Measurements from ENCODE around the gene FANCC. TPM values are rescaled to one million over a fixed set of nuclear protein-coding genes. Genes with fewer than 3 reads are reported as not detected.
"Not testable (repeated sequence)": the region's sequence is repeated elsewhere in the genome, so short reads cannot be mapped to it uniquely, and the experiment has no call there.

Gene FANCC
- total RNA-seq, 2 experiments from 2014 or later: 15.9 to 16.7 TPM

DNA sequence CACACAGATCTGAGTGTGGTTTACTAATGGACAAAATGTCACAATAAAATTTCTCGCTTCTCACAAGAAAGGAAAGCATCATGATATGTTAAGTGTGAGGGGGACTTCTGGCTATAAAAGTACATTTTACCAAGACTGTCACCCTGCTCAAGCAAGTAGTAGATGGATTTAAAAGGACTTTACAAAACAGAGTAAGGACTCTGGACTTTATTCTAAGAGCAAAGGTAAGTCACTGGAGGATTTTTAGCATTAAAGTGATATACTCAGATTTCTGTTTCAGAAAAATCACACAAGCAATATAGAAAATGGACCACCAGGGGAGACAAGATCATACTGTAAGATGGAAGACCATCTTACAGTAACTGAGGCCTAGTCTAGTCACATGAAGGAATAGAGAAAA, 19.7 kb downstream of the FANCC start:
- Mint-ChIP-seq H3K27ac (no peak overlapping the region), H3K27me3 (no peaks in the 10 kb centered on the region), H3K36me3 (ENCODE audit: low read depth) (no peaks in the 10 kb centered on the region), H3K9me3 (ENCODE audit: low read depth) (no peaks in the 10 kb centered on the region), H3K4me1 (peaks cover 19% of the 10 kb centered on the region), H3K4me3 (no peak overlapping the region)
- POLR2A ChIA-PET: no interaction called here
- CTCF ChIA-PET: no interaction called here
- DNase-seq (no peak), ATAC-seq (no peak)
- intact Hi-C loops (cut with DNase I, micrococcal nuclease): no loop called here

DNA sequence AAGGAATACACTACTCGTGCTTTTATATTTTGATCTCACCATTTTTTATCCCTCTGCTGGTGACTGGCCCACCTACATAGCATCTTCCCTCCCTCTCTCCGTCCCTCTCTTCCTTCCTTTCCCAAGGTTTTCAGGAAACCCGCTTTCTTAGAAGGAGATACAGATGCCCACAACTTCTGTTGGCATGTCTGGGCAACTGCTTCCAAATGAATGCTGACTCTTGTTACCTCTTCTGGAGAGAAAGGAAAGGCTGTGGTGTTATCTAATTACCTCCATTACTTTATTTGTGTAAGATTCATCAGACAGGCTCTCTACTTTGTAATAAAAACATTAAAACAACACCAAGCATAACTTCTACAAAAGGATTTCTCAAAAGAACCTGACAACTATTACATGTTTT, 20.2 kb downstream of the FANCC start:
- POLR2A ChIA-PET: no interaction called here
- CTCF ChIA-PET: no interaction called here
- ATAC-seq (no peak), DNase-seq (no peak)
- Mint-ChIP-seq H3K4me3 (no peak overlapping the region), H3K27ac (no peak overlapping the region), H3K9me3 (ENCODE audit: low read depth) (no peaks in the 10 kb centered on the region), H3K4me1 (peaks cover 14% of the 10 kb centered on the region), H3K27me3 (no peaks in the 10 kb centered on the region), H3K36me3 (ENCODE audit: low read depth) (no peaks in the 10 kb centered on the region)
- intact Hi-C loops (cut with DNase I, micrococcal nuclease): no loop called here

DNA sequence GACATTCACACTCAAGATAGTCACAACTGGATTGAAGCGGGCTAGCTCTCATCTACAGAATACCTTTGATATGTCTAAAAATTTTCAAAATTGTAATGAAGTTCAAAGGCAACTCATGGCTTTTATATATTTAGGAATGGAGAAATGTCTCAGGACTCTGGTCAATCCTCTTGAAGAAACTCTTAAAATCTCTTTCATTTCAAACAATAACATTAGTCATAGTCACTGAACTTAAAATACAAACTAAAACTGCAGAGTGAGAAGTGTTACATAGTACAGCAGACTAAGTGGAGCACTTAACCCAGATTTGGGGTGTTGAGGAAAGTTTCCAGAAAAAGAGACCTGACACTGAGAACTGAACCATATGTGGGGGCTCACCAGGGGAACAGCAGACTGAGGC, 20.7 kb downstream of the FANCC start:
- Mint-ChIP-seq H3K9me3 (ENCODE audit: low read depth) (peaks cover 2% of the 10 kb centered on the region), H3K4me1 (peaks cover 11% of the 10 kb centered on the region), H3K27ac (no peak overlapping the region), H3K36me3 (ENCODE audit: low read depth) (peaks cover 3% of the 10 kb centered on the region), H3K27me3 (no peaks in the 10 kb centered on the region), H3K4me3 (no peak overlapping the region)
- ATAC-seq: no peak
- intact Hi-C loops (cut with DNase I, micrococcal nuclease): no loop called here
- POLR2A ChIA-PET: no interaction called here
- CTCF ChIA-PET: no interaction called here
- DNase-seq: no peak

DNA sequence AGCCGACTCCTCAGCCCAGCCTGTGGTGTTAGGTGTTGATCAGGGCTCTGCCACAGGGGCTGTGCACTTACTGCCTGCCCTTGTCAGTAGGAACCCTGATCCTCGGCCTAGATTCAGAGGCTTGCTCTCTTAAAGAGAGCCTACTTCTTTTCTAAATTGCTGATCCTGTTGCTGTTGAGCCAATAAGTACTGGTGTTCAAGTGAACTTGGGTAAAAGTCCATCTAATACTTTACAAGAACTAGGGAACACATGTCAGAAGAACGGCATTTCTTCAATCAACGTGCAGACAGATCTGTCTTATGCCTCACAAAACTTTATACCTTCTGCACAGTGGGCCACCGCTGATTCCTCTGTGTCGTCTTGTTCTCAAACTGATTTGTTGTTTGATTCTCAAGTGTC, 24.2 kb downstream of the FANCC start:
- H3K9me3 Mint-ChIP-seq (ENCODE audit: low read depth); H3K27ac Mint-ChIP-seq; ATAC-seq; H3K36me3 Mint-ChIP-seq (ENCODE audit: low read depth); intact Hi-C loops (cut with DNase I, micrococcal nuclease); CTCF ChIA-PET; H3K27me3 Mint-ChIP-seq; DNase-seq; POLR2A ChIA-PET; H3K4me3 Mint-ChIP-seq: not testable (repeated sequence)
- H3K4me1 Mint-ChIP-seq: peaks cover 10% of the 10 kb centered on the region

DNA sequence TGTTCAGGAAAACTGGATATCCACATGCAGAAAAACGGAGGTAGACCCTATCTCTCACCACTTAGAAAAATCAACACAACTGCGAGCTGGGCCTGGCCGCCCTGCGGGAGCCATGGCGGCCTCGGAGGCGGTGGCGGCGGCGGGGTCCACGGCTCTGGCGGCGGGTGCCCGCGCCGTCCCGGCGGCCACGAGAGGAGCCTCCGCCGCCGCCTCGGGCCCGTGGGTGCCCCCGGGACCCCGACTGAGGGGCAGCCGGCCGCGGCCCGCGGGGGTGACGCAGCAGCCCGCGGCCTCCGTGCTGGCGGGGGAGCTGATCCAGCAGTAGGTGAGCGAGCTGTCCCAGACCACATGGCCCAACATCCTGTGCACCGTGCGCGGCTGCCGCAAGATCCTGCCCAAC, 25.3 kb downstream of the FANCC start:
- no peak overlapping the region for H3K4me3 Mint-ChIP-seq
- peaks cover 3% of the 10 kb centered on the region for H3K36me3 Mint-ChIP-seq (ENCODE audit: low read depth)
- DNase-seq (no peak), ATAC-seq (no peak)
- H3K9me3 Mint-ChIP-seq (ENCODE audit: low read depth): peaks cover 2% of the 10 kb centered on the region
- ChIA-PET POLR2A (no interaction called here), CTCF (no interaction called here)
- H3K4me1 Mint-ChIP-seq: peaks cover 4% of the 10 kb centered on the region
- intact Hi-C loops (cut with DNase I, micrococcal nuclease): no loop called here
- H3K27me3 Mint-ChIP-seq: no peaks in the 10 kb centered on the region
- no peak overlapping the region for H3K27ac Mint-ChIP-seq

DNA sequence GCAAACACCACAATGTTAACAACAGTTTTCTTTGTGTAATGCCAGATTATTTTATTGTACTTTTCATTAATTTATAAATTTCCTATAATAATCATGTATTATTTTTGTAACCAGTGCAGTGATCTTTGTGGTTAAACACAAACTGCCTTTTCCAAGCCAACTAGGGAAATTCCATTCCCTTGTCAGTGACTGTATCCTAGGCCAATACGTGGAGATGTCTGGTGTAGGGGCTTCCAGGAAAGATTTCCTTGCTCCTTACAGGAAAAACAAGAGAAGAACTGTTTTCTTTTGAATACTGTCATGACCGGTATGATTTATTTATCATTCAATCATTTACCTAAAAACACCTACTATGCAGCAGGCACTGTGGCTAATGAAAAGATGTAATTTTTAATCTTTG, 31.4 kb downstream of the FANCC start:
- POLR2A ChIA-PET: no interaction called here
- CTCF ChIA-PET: no interaction called here
- DNase-seq: no peak
- ATAC-seq: no peak
- peaks cover 1% of the 10 kb centered on the region for H3K9me3 Mint-ChIP-seq (ENCODE audit: low read depth)
- H3K27me3 Mint-ChIP-seq: no peaks in the 10 kb centered on the region
- H3K36me3 Mint-ChIP-seq (ENCODE audit: low read depth): peaks cover 3% of the 10 kb centered on the region
- H3K27ac Mint-ChIP-seq: no peak overlapping the region
- H3K4me3 Mint-ChIP-seq: no peak overlapping the region
- no peaks in the 10 kb centered on the region for H3K4me1 Mint-ChIP-seq
- intact Hi-C loops (cut with DNase I, micrococcal nuclease): no loop called here

DNA sequence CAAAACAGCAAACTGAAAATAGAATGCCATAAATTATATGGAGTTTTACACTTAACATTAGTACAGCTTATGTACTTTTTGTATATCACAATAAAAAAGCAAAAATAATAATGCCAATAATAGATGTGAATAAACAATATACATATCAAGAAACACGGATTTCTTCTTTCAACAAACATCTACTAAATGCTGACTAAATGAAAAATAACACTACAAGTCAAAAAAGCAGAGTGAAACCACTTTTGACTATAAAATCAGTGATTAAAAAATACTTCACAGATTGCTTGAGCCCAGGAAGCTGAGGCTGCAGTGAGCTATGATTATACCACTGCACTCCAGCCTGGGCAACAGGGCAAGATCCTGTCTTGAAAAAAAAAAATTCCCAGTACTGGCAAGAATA, 32.2 kb downstream of the FANCC start:
- no peak for ATAC-seq
- H3K27me3 Mint-ChIP-seq: no peaks in the 10 kb centered on the region
- no peak overlapping the region for H3K27ac Mint-ChIP-seq
- ChIA-PET CTCF (no interaction called here), POLR2A (no interaction called here)
- no peaks in the 10 kb centered on the region for H3K4me1 Mint-ChIP-seq
- peaks cover 8% of the 10 kb centered on the region for H3K36me3 Mint-ChIP-seq (ENCODE audit: low read depth)
- DNase-seq: no peak
- H3K9me3 Mint-ChIP-seq (ENCODE audit: low read depth): peaks cover 9% of the 10 kb centered on the region
- no peak overlapping the region for H3K4me3 Mint-ChIP-seq
- intact Hi-C loops (cut with DNase I, micrococcal nuclease): no loop called here

DNA sequence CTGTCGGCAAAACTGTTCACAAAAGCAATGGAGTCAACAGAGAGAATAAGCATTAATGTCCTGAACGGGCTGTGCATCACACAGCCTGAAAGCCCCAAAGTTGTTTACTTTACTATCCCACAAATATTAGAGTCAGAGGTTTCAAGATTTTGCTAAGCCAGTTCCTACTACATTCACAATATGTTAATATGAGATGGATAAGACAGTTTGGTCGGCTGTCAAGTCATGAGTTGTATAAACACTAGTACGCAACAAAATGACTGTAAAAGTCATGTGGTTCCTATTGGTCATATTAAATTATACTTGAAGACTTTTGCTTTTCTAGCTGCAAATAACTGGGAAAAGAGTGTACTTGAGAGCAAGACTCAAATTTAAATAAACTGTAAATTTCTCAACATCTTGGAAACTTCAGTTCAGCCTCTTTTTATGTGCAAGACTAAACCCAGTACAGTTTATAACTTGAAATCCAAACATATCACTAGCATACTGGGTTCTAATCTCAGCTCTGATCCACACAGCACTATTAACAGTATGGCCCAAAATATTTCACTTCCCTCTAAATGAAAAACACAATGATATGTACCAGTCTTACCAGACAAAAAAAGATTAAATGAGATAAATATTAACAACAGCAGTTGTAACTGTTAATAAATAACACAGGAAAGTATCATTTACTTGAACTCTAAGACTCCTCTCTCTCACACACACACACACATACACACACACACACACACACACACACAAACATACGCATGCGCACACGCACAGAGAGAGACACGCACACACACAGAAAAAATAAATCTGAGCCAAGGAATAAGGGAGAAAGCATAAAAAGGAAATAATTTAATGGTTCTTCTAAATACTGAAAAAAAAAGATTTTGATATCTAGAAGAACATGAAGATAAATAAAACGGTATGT, 33.1 kb downstream of the FANCC start:
- no peaks in the 10 kb centered on the region for H3K27me3 Mint-ChIP-seq
- peaks cover 14% of the 10 kb centered on the region for H3K9me3 Mint-ChIP-seq (ENCODE audit: low read depth)
- peaks cover 8% of the 10 kb centered on the region for H3K36me3 Mint-ChIP-seq (ENCODE audit: low read depth)
- ChIA-PET CTCF (interaction anchor here (0.9 kb wide), 1 partner anchor 76 kb away, joined by 3 read pairs; no protein-coding TSS in a partner anchor), POLR2A (no interaction called here)
- H3K4me1 Mint-ChIP-seq: no peaks in the 10 kb centered on the region
- ATAC-seq (no peak), DNase-seq (no peak)
- intact Hi-C loops (cut with DNase I, micrococcal nuclease): no loop called here
- H3K27ac Mint-ChIP-seq: no peak overlapping the region
- H3K4me3 Mint-ChIP-seq: no peak overlapping the region

DNA sequence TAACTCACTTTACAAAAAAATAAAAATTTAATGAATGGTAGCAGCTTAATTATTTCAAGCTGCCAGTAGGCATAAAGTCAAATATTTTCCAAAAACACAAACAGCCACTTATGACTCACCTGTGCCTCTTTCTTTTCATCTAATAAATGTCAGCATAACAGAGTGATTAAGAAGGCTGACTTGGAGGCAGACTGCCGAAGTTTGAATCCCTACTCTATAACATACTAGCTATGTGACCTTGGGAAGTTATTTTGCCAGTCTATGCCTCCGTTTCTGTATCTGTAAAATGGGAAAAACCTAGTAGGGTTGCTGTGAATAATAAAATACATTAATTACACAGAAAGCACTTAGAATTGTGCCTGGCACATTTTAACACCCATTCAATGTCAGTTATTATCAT, 33.8 kb downstream of the FANCC start:
- Mint-ChIP-seq H3K4me3 (no peak overlapping the region), H3K4me1 (no peaks in the 10 kb centered on the region), H3K27ac (no peak overlapping the region), H3K36me3 (ENCODE audit: low read depth) (peaks cover 8% of the 10 kb centered on the region), H3K27me3 (no peaks in the 10 kb centered on the region), H3K9me3 (ENCODE audit: low read depth) (peaks cover 14% of the 10 kb centered on the region)
- ATAC-seq (no peak), DNase-seq (no peak)
- CTCF ChIA-PET: interaction anchor here (0.6 kb wide), 1 partner anchor 281 kb away, joined by 3 read pairs; no protein-coding TSS in a partner anchor
- intact Hi-C loops (cut with DNase I, micrococcal nuclease): no loop called here
- POLR2A ChIA-PET: no interaction called here

DNA sequence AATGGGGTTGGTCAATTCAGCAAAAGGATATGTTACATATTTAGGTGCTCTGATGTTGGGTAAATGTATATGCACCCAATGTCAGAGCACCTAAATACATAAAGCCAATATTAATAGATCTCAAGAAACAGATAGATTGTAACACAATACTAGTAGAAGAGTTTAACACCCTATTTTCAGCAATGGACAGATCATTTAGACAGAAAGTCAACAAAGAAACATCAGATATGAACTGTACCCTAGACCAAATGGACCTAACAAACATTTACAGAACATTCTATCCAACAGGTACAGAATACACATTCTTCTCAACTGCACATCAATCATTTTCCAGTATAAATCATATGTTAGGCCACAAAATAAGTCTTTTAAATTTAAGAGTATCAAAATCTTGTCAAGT, 35.2 kb downstream of the FANCC start:
- peaks cover 8% of the 10 kb centered on the region for H3K36me3 Mint-ChIP-seq (ENCODE audit: low read depth)
- H3K27me3 Mint-ChIP-seq: no peaks in the 10 kb centered on the region
- H3K27ac Mint-ChIP-seq: no peak overlapping the region
- ChIA-PET POLR2A (no interaction called here), CTCF (interaction anchor here (0.6 kb wide), 1 partner anchor 1752 kb away, joined by 3 read pairs; no protein-coding TSS in a partner anchor)
- H3K4me3 Mint-ChIP-seq: no peak overlapping the region
- peaks cover 4% of the 10 kb centered on the region for H3K4me1 Mint-ChIP-seq
- DNase-seq (no peak), ATAC-seq (no peak)
- peaks cover 14% of the 10 kb centered on the region for H3K9me3 Mint-ChIP-seq (ENCODE audit: low read depth)
- intact Hi-C loops (cut with DNase I, micrococcal nuclease): no loop called here

DNA sequence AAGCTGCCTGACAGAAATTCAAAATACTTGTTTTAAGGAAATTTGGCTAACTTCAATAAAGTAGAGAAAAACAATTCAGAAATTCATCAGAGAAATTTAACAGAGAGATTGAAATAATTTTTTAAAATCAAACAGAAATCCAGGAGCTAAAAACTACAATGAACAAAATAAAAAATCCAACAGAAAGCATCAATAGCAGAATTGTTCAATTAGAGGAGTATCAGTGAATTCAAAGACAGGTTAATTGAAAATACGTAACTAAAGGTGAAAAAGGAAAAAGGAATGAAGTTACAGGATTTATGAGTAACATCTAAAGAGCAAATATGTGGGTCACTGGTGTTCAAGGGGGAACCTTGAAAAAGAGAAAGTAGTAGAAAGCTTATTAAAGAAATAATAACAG, 36.8 kb downstream of the FANCC start:
- DNase-seq (no peak), ATAC-seq (no peak)
- CTCF ChIA-PET: interaction anchor here (1.0 kb wide), 1 partner anchor 27 kb away, joined by 3 read pairs; no protein-coding TSS in a partner anchor
- Mint-ChIP-seq H3K4me3 (no peak overlapping the region), H3K36me3 (ENCODE audit: low read depth) (peaks cover 8% of the 10 kb centered on the region), H3K9me3 (ENCODE audit: low read depth) (peaks cover 14% of the 10 kb centered on the region), H3K27me3 (no peaks in the 10 kb centered on the region), H3K4me1 (peaks cover 16% of the 10 kb centered on the region), H3K27ac (no peak overlapping the region)
- POLR2A ChIA-PET: no interaction called here
- intact Hi-C loops (cut with DNase I, micrococcal nuclease): no loop called here

DNA sequence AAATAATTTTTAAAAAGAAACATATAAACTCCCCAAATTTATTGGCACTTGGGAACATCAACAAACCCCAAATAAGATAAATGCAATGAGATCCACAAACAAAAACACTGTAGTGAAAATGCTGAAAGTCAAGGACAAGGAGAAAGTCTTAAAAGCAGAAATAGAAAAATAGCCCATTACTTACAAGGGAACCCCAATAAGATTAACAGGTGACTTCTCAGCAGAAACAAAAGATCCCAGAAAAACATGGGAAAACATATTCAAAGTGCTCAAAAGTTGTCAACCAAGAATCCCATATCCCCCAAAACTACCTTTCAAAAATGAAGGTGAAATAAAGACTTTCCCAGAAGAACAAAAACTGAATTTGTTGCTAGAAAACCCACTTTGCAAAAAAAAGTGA, 40.0 kb downstream of the FANCC start:
- Mint-ChIP-seq H3K36me3 (ENCODE audit: low read depth) (peaks cover 9% of the 10 kb centered on the region), H3K9me3 (ENCODE audit: low read depth) (peaks cover 14% of the 10 kb centered on the region), H3K4me1 (peaks cover 25% of the 10 kb centered on the region), H3K27me3 (no peaks in the 10 kb centered on the region), H3K27ac (no peak overlapping the region), H3K4me3 (no peak overlapping the region)
- CTCF ChIA-PET: no interaction called here
- intact Hi-C loops (cut with DNase I, micrococcal nuclease): no loop called here
- ATAC-seq: no peak
- DNase-seq: no peak
- POLR2A ChIA-PET: no interaction called here

Data from activated CD4-positive, alpha-beta T cell treated with anti-CD3 and anti-CD28 coated beads for 36 hours (primary cell).